OCI-LY3 (cell line): ENCODE measurements around the gene KRTAP12-1.

Experiments
- H2AFZ ChIP-seq: fragments of 200-600, 300-600 bp; shearing (Covaris generic); 2 replicates; pipeline ENCODE4 v1.6.0; 2014; ENCODE audit warnings: antibody characterized with exemption, low read depth, low read length
- H3K27ac ChIP-seq: fragments of 200-600, 300-600 bp; sonication (generic); 2 replicates; pipeline ENCODE4 v1.5.1; 2014; ENCODE audit warnings: mild to moderate bottlenecking, low read length, moderate library complexity, mixed read lengths
- H3K27me3 ChIP-seq: fragments of 200-600, 300-600 bp; sonication (generic); 2 replicates; pipeline ENCODE4 v1.6.1; 2014; ENCODE audit warnings: low read depth, low read length, mixed read lengths
- H3K36me3 ChIP-seq: fragments of 200-600, 300-600 bp; sonication (generic); replicated peaks from 2 replicates; pipeline ENCODE3; 2014; ENCODE audit warnings: low read depth, low read length, mixed read lengths
- H3K4me1 ChIP-seq: fragments of 300-600, 200-600 bp; sonication (generic); 2 replicates; pipeline ENCODE4 v1.6.1; 2014; ENCODE audit warnings: low read length, mixed read lengths
- H3K4me2 ChIP-seq: fragments of 200-600, 300-600 bp; sonication (generic); 2 replicates; pipeline ENCODE4 v1.6.1; 2014; ENCODE audit warnings: low read length, mixed read lengths
- H3K4me3 ChIP-seq: fragments of 300-600, 200-600 bp; sonication (generic); 2 replicates; pipeline ENCODE4 v1.5.1; 2014; ENCODE audit warnings: antibody characterized with exemption, mild to moderate bottlenecking, low read length, moderate library complexity
- H3K79me2 ChIP-seq: fragments of 300-600, 200-600 bp; shearing (Covaris generic); 2 replicates; pipeline ENCODE4 v1.6.1; 2014; ENCODE audit warnings: mild to moderate bottlenecking, low read length, mixed read lengths
- H3K9ac ChIP-seq: fragments of 300-600, 200-600 bp; shearing (Covaris generic); 2 replicates; pipeline ENCODE4 v1.6.0; 2014; ENCODE audit warnings: mild to moderate bottlenecking, low read length, moderate library complexity
- H3K9me3 ChIP-seq: fragments of 200-600, 300-600 bp; shearing (Covaris generic); 2 replicates; pipeline ENCODE4 v1.6.1; 2014; ENCODE audit warnings: low read length, mixed read lengths; ENCODE audit not compliant: insufficient read depth
- H4K20me1 ChIP-seq: fragments of 200-600, 300-600 bp; sonication (generic); 2 replicates; pipeline ENCODE4 v1.6.1; 2016; ENCODE audit warnings: low read length, mixed read lengths; ENCODE audit not compliant: insufficient read depth
- CTCF ChIP-seq: fragments of 200-600, 300-600 bp; sonication (generic); IDR thresholded peaks from 2 replicates; pipeline ENCODE4 v1.5.1; 2014; ENCODE audit warnings: antibody characterized with exemption, low read length, low read depth
- EZH2phosphoT487 ChIP-seq: fragments of 200-600 bp; shearing (Covaris generic); IDR thresholded peaks from 2 replicates; pipeline ENCODE4 v1.6.1; 2018; ENCODE audit warnings: antibody characterized with exemption, mixed run types, low read depth

The KRTAP12-1 gene

GRCh38 chr21:44728716-44729115, 46.8 kb upstream of the KRTAP12-1 start:
- H3K4me2 ChIP-seq: no peak overlapping the region
- no peaks in the 10 kb centered on the region for H3K36me3 ChIP-seq
- H3K79me2 ChIP-seq: no peaks in the 10 kb centered on the region
- TF ChIP-seq CTCF (no peak), EZH2phosphoT487 (no peak)
- peaks cover 7% of the 10 kb centered on the region for H3K27me3 ChIP-seq
- no peak overlapping the region for H2AFZ ChIP-seq
- H3K4me3 ChIP-seq: no peak overlapping the region
- no peak overlapping the region for H3K27ac ChIP-seq
- H3K9ac ChIP-seq: no peak overlapping the region
- no peaks in the 10 kb centered on the region for H3K4me1 ChIP-seq
- H3K9me3 ChIP-seq: no peaks in the 10 kb centered on the region
- H4K20me1 ChIP-seq: no peaks in the 10 kb centered on the region

- H3K4me2 ChIP-seq: no peak overlapping the region
- TF ChIP-seq CTCF (no peak), EZH2phosphoT487 (no peak)
- no peaks in the 10 kb centered on the region for H3K36me3 ChIP-seq
- no peaks in the 10 kb centered on the region for H3K4me1 ChIP-seq
- H3K4me3 ChIP-seq: no peak overlapping the region
- no peak overlapping the region for H3K27ac ChIP-seq
- H3K27me3 ChIP-seq: peaks cover 7% of the 10 kb centered on the region
- no peaks in the 10 kb centered on the region for H3K79me2 ChIP-seq
- no peaks in the 10 kb centered on the region for H3K9me3 ChIP-seq
- no peak overlapping the region for H3K9ac ChIP-seq
- H2AFZ ChIP-seq: no peak overlapping the region
- no peaks in the 10 kb centered on the region for H4K20me1 ChIP-seq
Observed at GRCh38 chr21:44727757-44728156, 45.8 kb upstream of the KRTAP12-1 start.

GRCh38 chr21:44727321-44727720, 45.4 kb upstream of the KRTAP12-1 start:
- TF ChIP-seq EZH2phosphoT487 (no peak), CTCF (no peak)
- no peaks in the 10 kb centered on the region for H4K20me1 ChIP-seq
- no peak overlapping the region for H3K4me2 ChIP-seq
- H3K4me1 ChIP-seq: no peaks in the 10 kb centered on the region
- H3K9ac ChIP-seq: no peak overlapping the region
- no peaks in the 10 kb centered on the region for H3K9me3 ChIP-seq
- no peaks in the 10 kb centered on the region for H3K79me2 ChIP-seq
- H3K27me3 ChIP-seq: peaks cover 7% of the 10 kb centered on the region
- no peak overlapping the region for H2AFZ ChIP-seq
- no peak overlapping the region for H3K4me3 ChIP-seq
- H3K27ac ChIP-seq: no peak overlapping the region
- no peaks in the 10 kb centered on the region for H3K36me3 ChIP-seq

- no peaks in the 10 kb centered on the region for H3K36me3 ChIP-seq
- H3K4me1 ChIP-seq: no peaks in the 10 kb centered on the region
- H3K27ac ChIP-seq: no peak overlapping the region
- H3K4me2 ChIP-seq: no peak overlapping the region
- H3K9ac ChIP-seq: no peak overlapping the region
- H3K79me2 ChIP-seq: no peaks in the 10 kb centered on the region
- peaks cover 7% of the 10 kb centered on the region; the same call in 1 of the 2 replicates for H3K27me3 ChIP-seq
- TF ChIP-seq EZH2phosphoT487: no peak
- TF ChIP-seq CTCF: no peak
- no peak overlapping the region for H2AFZ ChIP-seq
- no peaks in the 10 kb centered on the region for H3K9me3 ChIP-seq
- H3K4me3 ChIP-seq: no peak overlapping the region
- H4K20me1 ChIP-seq: no peaks in the 10 kb centered on the region
Observed at GRCh38 chr21:44726826-44727225, 44.9 kb upstream of the KRTAP12-1 start.
